Endothelial cell of umbilical vein (primary cell): Measurements from ENCODE around the gene GRAMD2B.

Experiments used
- CTCF ChIP-seq, 2 donors: IDR thresholded peaks; 1 replicate in 1 of 2; 2 replicates in 1 of 2; pipeline ENCODE4 v1.5.1; 2011; ENCODE audit warnings: low read length in 2 of 2, mild to moderate bottlenecking in 2 of 2, moderate library complexity in 2 of 2, control low read depth in 1 of 2, inconsistent platforms in 1 of 2, low read depth in 1 of 2; ENCODE audit not compliant: insufficient read depth in 1 of 2; ENCODE audit errors: extremely low read depth in 1 of 2
- EZH2 ChIP-seq: IDR thresholded peaks from 2 replicates; pipeline ENCODE4 v1.6.1; 2012; ENCODE audit warnings: borderline replicate concordance, low read depth, mild to moderate bottlenecking, moderate library complexity, low read length, inconsistent platforms; ENCODE audit not compliant: severe bottlenecking
- GATA2 ChIP-seq: IDR thresholded peaks from 2 replicates; pipeline ENCODE4 v1.7.0; 2011; ENCODE audit warnings: low read depth, mild to moderate bottlenecking, moderate library complexity, mixed read lengths, low read length; ENCODE audit not compliant: insufficient read length, insufficient read depth
- JUN ChIP-seq: IDR thresholded peaks from 2 replicates; pipeline ENCODE4 v1.6.1; 2011; ENCODE audit warnings: borderline replicate concordance, low read depth; ENCODE audit not compliant: insufficient read length, insufficient read depth
- POLR2A ChIP-seq: IDR thresholded peaks from 2 replicates; pipeline ENCODE4 v1.6.1; 2012; ENCODE audit warnings: low read depth, mild to moderate bottlenecking, control low read depth, low read length
- POLR2AphosphoS5 ChIP-seq: IDR thresholded peaks from 2 replicates; pipeline ENCODE4 v1.6.1; 2012; ENCODE audit warnings: low read depth, mild to moderate bottlenecking, control low read depth, low read length, moderate library complexity; ENCODE audit not compliant: insufficient read depth
- TF ChIP-seq, protein P1 (sequence below): IDR thresholded peaks from 2 replicates; pipeline ENCODE4 v1.6.1; 2011; ENCODE audit not compliant: insufficient read depth, insufficient read length

DNA sequence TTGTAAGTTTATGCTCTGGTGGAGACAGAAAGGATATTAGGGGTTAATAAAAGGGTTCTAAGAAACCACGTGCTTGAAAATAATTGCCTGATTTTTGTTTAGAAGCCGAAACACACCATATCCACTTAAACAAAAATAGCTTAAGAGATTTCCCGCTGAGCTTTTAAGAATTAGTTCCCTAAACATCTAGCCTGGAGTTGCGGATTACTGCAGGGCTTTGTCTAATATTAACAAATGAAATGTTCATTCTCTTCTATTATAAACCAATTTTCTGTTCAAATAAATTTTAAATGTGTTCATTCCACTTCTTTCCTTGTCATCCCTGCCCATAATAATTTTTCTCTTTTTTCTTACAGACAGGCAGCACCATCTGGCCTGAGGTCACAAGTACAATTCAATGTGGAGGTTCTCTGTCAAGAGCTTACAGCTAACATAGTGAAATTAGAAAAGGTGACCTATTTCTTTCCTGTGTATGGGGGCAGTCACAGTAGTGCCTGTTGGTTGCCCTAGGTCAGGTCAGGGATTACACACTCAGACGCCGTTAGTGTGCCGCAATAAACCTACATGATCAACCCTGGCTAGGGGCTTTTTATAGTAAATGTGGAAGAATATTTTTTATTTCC is 65.3 kb downstream of the GRAMD2B start:
- TF ChIP-seq CTCF (IDR thresholded peaks at IDR 0.05; ENCODE audit: extremely low read depth in 1 of 2, insufficient read depth in 1 of 2, low read depth in 1 of 2, low read length in 2 of 2) (no peak), GATA2 (no peak), EZH2 (no peak), JUN (no peak), POLR2AphosphoS5 (no peak), POLR2A (no peak)
- TF ChIP-seq, protein P1, sequence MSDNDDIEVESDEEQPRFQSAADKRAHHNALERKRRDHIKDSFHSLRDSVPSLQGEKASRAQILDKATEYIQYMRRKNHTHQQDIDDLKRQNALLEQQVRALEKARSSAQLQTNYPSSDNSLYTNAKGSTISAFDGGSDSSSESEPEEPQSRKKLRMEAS, result no peak
